Measurements from ENCODE around the gene GIMAP8. TPM values are rescaled to one million over a fixed set of nuclear protein-coding genes. Genes with fewer than 3 reads are reported as not detected.
A peak's percentile ranks its signal among the peaks of the same experiment; 100 is the strongest.
"Not testable (repeated sequence)": the region's sequence is repeated elsewhere in the genome, so short reads cannot be mapped to it uniquely, and the experiment has no call there.

The GIMAP8 gene
- total RNA-seq, 1 donor from 2014 or later = 7.0 TPM

GRCh38 chr7:150448789-150449147 is 1.7 kb upstream of the GIMAP8 start:
- H3K4me1 Mint-ChIP-seq (ENCODE audit: low read depth) = peaks cover 53% of the 10 kb centered on the region
- intact Hi-C loops (cut with micrococcal nuclease) = loop anchor here (1.0 kb wide), 2 partner anchors 33 to 307 kb away; no protein-coding TSS in a partner anchor
- peaks cover 7% of the 10 kb centered on the region for H3K36me3 Mint-ChIP-seq (ENCODE audit: low read depth)
- peak overlapping the region; percentile 54 for H3K4me3 Mint-ChIP-seq (ENCODE audit: low read depth)
- no peaks in the 10 kb centered on the region for H3K9me3 Mint-ChIP-seq
- peak; percentile 81 for DNase-seq (ENCODE audit: low spot score)
- peak overlapping the region; percentile 78 for H3K27ac Mint-ChIP-seq
- no peaks in the 10 kb centered on the region for H3K27me3 Mint-ChIP-seq (ENCODE audit: low read depth)

- H3K36me3 Mint-ChIP-seq (ENCODE audit: low read depth) = peaks cover 13% of the 10 kb centered on the region
- intact Hi-C loops (cut with micrococcal nuclease) = no loop called here
- H3K4me3 Mint-ChIP-seq (ENCODE audit: low read depth) = peak overlapping the region; percentile 96
- no peak for DNase-seq (ENCODE audit: low spot score)
- H3K9me3 Mint-ChIP-seq = no peaks in the 10 kb centered on the region
- H3K27ac Mint-ChIP-seq = peak overlapping the region; percentile 94
- peaks cover 59% of the 10 kb centered on the region for H3K4me1 Mint-ChIP-seq (ENCODE audit: low read depth)
- H3K27me3 Mint-ChIP-seq (ENCODE audit: low read depth) = no peaks in the 10 kb centered on the region
Measured at GRCh38 chr7:150449206-150449952, 1.1 kb upstream of the GIMAP8 start.

- H3K27me3 Mint-ChIP-seq (ENCODE audit: low read depth) = no peaks in the 10 kb centered on the region
- intact Hi-C loops (cut with micrococcal nuclease) = loop anchor here (1.0 to 2.0 kb wide), 3 partner anchors 64 to 236 kb away; no protein-coding TSS in a partner anchor
- peaks cover 15% of the 10 kb centered on the region for H3K9me3 Mint-ChIP-seq
- peak overlapping the region; percentile 94 for H3K27ac Mint-ChIP-seq
- H3K4me1 Mint-ChIP-seq (ENCODE audit: low read depth) = peaks cover 59% of the 10 kb centered on the region
- H3K36me3 Mint-ChIP-seq (ENCODE audit: low read depth) = peaks cover 31% of the 10 kb centered on the region
- DNase-seq (ENCODE audit: low spot score) = peak; percentile 54
- H3K4me3 Mint-ChIP-seq (ENCODE audit: low read depth) = peak overlapping the region; percentile 96
Measured at GRCh38 chr7:150451097-150451793, 815 bp downstream of the GIMAP8 start.

- peaks cover 35% of the 10 kb centered on the region for H3K36me3 Mint-ChIP-seq (ENCODE audit: low read depth)
- H3K4me3 Mint-ChIP-seq (ENCODE audit: low read depth) = peak overlapping the region; percentile 96
- peaks cover 19% of the 10 kb centered on the region for H3K9me3 Mint-ChIP-seq
- peaks cover 54% of the 10 kb centered on the region for H3K4me1 Mint-ChIP-seq (ENCODE audit: low read depth)
- DNase-seq (ENCODE audit: low spot score) = no peak
- intact Hi-C loops (cut with micrococcal nuclease) = loop anchor here (1.0 to 2.0 kb wide), 5 partner anchors 63 to 235 kb away; no protein-coding TSS in a partner anchor
- no peaks in the 10 kb centered on the region for H3K27me3 Mint-ChIP-seq (ENCODE audit: low read depth)
- peak overlapping the region; percentile 94 for H3K27ac Mint-ChIP-seq
Measured at GRCh38 chr7:150451833-150452461, 1.5 kb downstream of the GIMAP8 start.

GRCh38 chr7:150453181-150453580 is 2.8 kb downstream of the GIMAP8 start:
- intact Hi-C loops (cut with micrococcal nuclease) = loop anchor here (2.0 kb wide), 1 partner anchor 170 kb away; no protein-coding TSS in a partner anchor
- Mint-ChIP-seq H3K4me3 (ENCODE audit: low read depth) (peak overlapping the region; percentile 79), H3K36me3 (ENCODE audit: low read depth) (peaks cover 48% of the 10 kb centered on the region), H3K27ac (peak overlapping the region; percentile 74), H3K4me1 (ENCODE audit: low read depth) (peaks cover 54% of the 10 kb centered on the region), H3K27me3 (ENCODE audit: low read depth) (no peaks in the 10 kb centered on the region), H3K9me3 (peaks cover 19% of the 10 kb centered on the region)
- no peak for DNase-seq (ENCODE audit: low spot score)

- H3K9me3 Mint-ChIP-seq = peaks cover 19% of the 10 kb centered on the region
- peaks cover 47% of the 10 kb centered on the region for H3K4me1 Mint-ChIP-seq (ENCODE audit: low read depth)
- H3K27me3 Mint-ChIP-seq (ENCODE audit: low read depth) = no peaks in the 10 kb centered on the region
- H3K36me3 Mint-ChIP-seq (ENCODE audit: low read depth) = peaks cover 52% of the 10 kb centered on the region
- DNase-seq (ENCODE audit: low spot score) = no peak
- intact Hi-C loops (cut with micrococcal nuclease) = loop anchor here (2.0 kb wide), 1 partner anchor 169 kb away; no protein-coding TSS in a partner anchor
- peak overlapping the region; percentile 79 for H3K4me3 Mint-ChIP-seq (ENCODE audit: low read depth)
- H3K27ac Mint-ChIP-seq = peak overlapping the region; percentile 56
Measured at GRCh38 chr7:150453892-150454291, 3.5 kb downstream of the GIMAP8 start.

- peaks cover 21% of the 10 kb centered on the region for H3K4me1 Mint-ChIP-seq (ENCODE audit: low read depth)
Measured at GRCh38 chr7:150457064-150457463, 6.6 kb downstream of the GIMAP8 start.

GRCh38 chr7:150458235-150458634 is 7.8 kb downstream of the GIMAP8 start:
- Mint-ChIP-seq H3K4me3 (ENCODE audit: low read depth) (no peak overlapping the region), H3K4me1 (ENCODE audit: low read depth) (peaks cover 18% of the 10 kb centered on the region)

More at GRCh38 chr7:150457064-150457463, 6.6 kb downstream of the GIMAP8 start:
- H3K27ac Mint-ChIP-seq; H3K27me3 Mint-ChIP-seq (ENCODE audit: low read depth); H3K4me3 Mint-ChIP-seq (ENCODE audit: low read depth); intact Hi-C loops (cut with micrococcal nuclease); DNase-seq (ENCODE audit: low spot score): not testable (repeated sequence)
- Mint-ChIP-seq H3K9me3 (peaks cover 41% of the 10 kb centered on the region), H3K36me3 (ENCODE audit: low read depth) (peaks cover 83% of the 10 kb centered on the region)

GRCh38 chr7:150458756-150459155 is 8.3 kb downstream of the GIMAP8 start:
- Mint-ChIP-seq H3K27ac (no peak overlapping the region), H3K36me3 (ENCODE audit: low read depth) (peaks cover 92% of the 10 kb centered on the region), H3K9me3 (peaks cover 56% of the 10 kb centered on the region), H3K27me3 (ENCODE audit: low read depth) (no peaks in the 10 kb centered on the region), H3K4me1 (ENCODE audit: low read depth) (peaks cover 17% of the 10 kb centered on the region), H3K4me3 (ENCODE audit: low read depth) (no peak overlapping the region)
- no peak for DNase-seq (ENCODE audit: low spot score)
- intact Hi-C loops (cut with micrococcal nuclease) = no loop called here

More at GRCh38 chr7:150458235-150458634, 7.8 kb downstream of the GIMAP8 start:
- intact Hi-C loops (cut with micrococcal nuclease) = no loop called here
- DNase-seq (ENCODE audit: low spot score) = no peak
- Mint-ChIP-seq H3K27ac (no peak overlapping the region), H3K27me3 (ENCODE audit: low read depth) (no peaks in the 10 kb centered on the region), H3K9me3 (peaks cover 53% of the 10 kb centered on the region), H3K36me3 (ENCODE audit: low read depth) (peaks cover 92% of the 10 kb centered on the region)

- no peak overlapping the region for H3K4me3 Mint-ChIP-seq (ENCODE audit: low read depth)
- peaks cover 39% of the 10 kb centered on the region for H3K9me3 Mint-ChIP-seq
- peaks cover 84% of the 10 kb centered on the region for H3K36me3 Mint-ChIP-seq (ENCODE audit: low read depth)
- no peak overlapping the region for H3K27ac Mint-ChIP-seq
- DNase-seq (ENCODE audit: low spot score) = no peak
- no peaks in the 10 kb centered on the region for H3K27me3 Mint-ChIP-seq (ENCODE audit: low read depth)
- intact Hi-C loops (cut with micrococcal nuclease) = no loop called here
- peaks cover 18% of the 10 kb centered on the region for H3K4me1 Mint-ChIP-seq (ENCODE audit: low read depth)
Measured at GRCh38 chr7:150461520-150461919, 11.1 kb downstream of the GIMAP8 start.

- H3K27me3 Mint-ChIP-seq (ENCODE audit: low read depth) = no peaks in the 10 kb centered on the region
- peaks cover 86% of the 10 kb centered on the region for H3K36me3 Mint-ChIP-seq (ENCODE audit: low read depth)
- no peak for DNase-seq (ENCODE audit: low spot score)
- intact Hi-C loops (cut with micrococcal nuclease) = no loop called here
- H3K27ac Mint-ChIP-seq = no peak overlapping the region
- peaks cover 19% of the 10 kb centered on the region for H3K4me1 Mint-ChIP-seq (ENCODE audit: low read depth)
- H3K9me3 Mint-ChIP-seq = peaks cover 38% of the 10 kb centered on the region
- H3K4me3 Mint-ChIP-seq (ENCODE audit: low read depth) = no peak overlapping the region
Measured at GRCh38 chr7:150462413-150462812, 12.0 kb downstream of the GIMAP8 start.

- Mint-ChIP-seq H3K36me3 (ENCODE audit: low read depth) (peaks cover 86% of the 10 kb centered on the region), H3K9me3 (peaks cover 38% of the 10 kb centered on the region), H3K4me1 (ENCODE audit: low read depth) (peaks cover 25% of the 10 kb centered on the region), H3K27me3 (ENCODE audit: low read depth) (no peaks in the 10 kb centered on the region), H3K4me3 (ENCODE audit: low read depth) (no peak overlapping the region), H3K27ac (no peak overlapping the region)
- no peak for DNase-seq (ENCODE audit: low spot score)
- intact Hi-C loops (cut with micrococcal nuclease) = no loop called here
Measured at GRCh38 chr7:150463461-150463860, 13.0 kb downstream of the GIMAP8 start.

Measured in activated T-helper 2 cell treated with anti-CD3 and anti-CD28 coated beads, Interferon-gamma antibody, Interleukin-2, Interleukin-4, amounts not matched to agents 10 μg/mL and 5 μg/mL and 100 μg/mL, durations not matched to agents 14 hours and 24 hours and 36 hours (primary cell).